ENCODE measurements around the gene CCDC171.

CCDC171 gene

DNA sequence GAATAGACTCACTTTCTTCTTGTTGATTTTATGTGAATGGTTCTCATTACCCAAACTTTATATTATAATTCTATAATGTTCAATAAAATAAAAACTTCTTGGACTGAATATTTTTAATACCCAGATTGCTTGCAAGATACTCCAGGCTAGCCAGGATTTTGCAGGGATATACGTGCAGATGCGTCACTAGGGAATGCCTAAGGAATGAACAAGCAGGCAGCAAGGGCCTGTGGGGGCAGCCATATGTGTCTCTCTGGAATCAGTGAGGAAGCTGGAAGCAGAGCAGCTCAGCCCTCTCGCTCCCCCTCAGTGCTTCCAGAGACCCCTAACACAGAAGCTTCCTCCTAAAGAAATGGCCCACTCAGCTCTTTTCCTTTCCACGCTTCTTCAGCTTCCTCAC, 457.4 kb downstream of the CCDC171 start:
- no peak for DNase-seq

DNA sequence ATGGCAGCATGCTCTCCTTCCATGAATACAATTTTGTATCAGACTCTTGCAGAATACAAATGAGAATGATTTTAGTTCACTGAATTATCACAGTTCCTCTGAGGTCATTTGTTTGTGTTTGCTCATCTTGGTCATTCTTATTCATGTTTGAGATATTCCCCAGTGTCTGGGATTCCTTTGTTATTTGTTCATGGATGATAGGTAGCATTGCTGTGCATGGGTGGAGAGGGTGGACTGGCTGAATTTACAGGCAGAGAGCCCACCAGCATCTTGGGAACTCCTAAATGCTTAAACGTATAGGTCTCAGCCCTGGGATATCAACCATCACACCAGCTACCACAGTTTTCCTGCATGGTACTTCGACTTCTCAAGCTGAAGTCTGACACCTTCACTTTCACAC, 459.8 kb downstream of the CCDC171 start:
- DNase-seq: no peak

DNA sequence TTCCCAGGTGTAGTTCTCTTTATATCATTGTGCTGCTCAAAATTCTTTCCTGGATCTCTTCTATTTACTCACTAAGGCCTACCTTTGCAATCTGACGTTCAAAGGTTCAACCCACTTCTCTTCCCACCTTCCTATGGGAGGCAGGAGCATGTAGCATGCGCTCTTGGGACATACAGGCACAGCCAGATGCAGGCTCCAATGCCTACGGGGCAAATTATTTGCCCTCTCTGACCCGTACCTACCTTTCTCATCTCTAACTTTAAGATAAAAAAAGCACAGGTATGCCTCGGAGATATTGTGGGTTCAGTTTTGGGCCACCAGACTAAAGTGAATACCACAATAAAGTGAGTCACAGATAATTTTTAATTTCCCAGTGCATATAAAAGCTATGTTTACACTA, 460.5 kb downstream of the CCDC171 start:
- DNase-seq: no peak

DNA sequence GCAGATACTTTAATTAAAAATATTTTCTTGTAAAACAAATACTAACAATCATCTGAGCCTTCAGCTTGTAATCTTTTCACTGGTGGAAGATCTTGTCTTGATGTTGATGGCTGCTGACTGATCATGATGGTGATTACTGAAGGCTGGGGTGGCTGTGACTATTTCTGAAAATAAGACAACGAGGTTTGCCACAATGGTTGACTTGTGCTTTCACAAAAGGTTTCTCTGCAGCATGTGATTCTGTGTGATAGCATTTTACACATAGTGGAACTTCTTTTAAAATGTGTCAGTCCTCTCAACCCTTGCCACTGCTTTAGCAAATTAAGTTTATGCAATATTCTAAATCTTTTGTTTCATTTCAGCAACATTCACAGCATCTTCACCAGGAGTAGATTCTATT, 461.0 kb downstream of the CCDC171 start:
- no peak for DNase-seq

DNA sequence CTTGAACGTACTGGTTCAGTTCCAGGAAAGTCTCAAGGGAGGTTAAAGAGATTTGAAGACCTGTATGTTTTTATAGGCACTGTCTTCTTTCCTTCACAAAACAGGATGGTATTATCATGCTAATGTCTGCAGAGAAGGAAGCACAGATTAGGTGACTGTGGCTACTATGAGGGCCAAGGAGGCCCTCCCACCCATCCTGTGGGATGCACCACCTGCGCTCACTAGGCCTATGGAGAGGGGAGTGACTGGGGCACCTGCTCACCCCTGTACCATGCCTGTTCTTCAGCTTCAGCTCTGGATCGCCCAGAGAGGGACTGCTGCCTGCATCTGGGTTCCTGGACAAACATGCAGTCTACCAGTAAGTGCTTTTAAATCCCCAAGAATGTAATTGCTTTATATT, 469.4 kb downstream of the CCDC171 start:
- DNase-seq: no peak

DNA sequence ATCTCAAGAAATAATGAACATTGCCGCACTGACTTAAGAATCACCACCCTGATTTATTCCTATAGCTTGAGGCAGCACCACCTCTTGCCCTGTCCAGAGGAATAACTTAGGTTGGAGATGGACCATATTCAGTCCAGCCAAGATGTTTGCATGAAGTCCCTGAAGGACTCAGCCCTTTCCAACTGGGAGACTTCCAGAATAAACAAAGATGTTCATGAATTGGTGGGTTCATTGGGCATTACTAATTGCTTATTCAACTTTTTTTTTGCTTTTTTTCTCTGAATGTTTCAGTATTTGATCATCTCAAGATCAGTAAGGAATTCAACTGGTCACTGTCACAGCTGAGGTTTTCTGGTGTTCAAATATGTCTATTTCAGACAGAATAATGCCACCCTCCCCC, 470.6 kb downstream of the CCDC171 start:
- DNase-seq: no peak
